Sigmoid colon (tissue), 7 donors: ENCODE measurements around the gene ALAS1. TPM values are rescaled to one million over a fixed set of nuclear protein-coding genes. Genes with fewer than 3 reads are reported as not detected.

ENCODE experiments used
- DNase-seq: peaks from one replicate; pipeline ENCODE4 v3.0.0-alpha.2; 2019
- H3K27ac ChIP-seq, 4 donors: fragments of 200-600 bp; sonication (generic); one replicate each; pipeline ENCODE4 v1.5.1; 2016 to 2019; ENCODE audit warnings: mild to moderate bottlenecking in 1 of 4
- H3K27me3 ChIP-seq, 3 donors: fragments of 200-600 bp; sonication (generic); one replicate each; pipeline ENCODE4 v1.5.1; 2019; ENCODE audit warnings: mild to moderate bottlenecking in 1 of 3
- H3K36me3 ChIP-seq, 4 donors: fragments of 200-600 bp; sonication (generic); one replicate each; pipeline ENCODE4 v1.5.1; 2016 to 2019
- H3K4me1 ChIP-seq, 4 donors: fragments of 200-600 bp; sonication (generic); one replicate each; pipeline ENCODE4 v1.5.1; 2017 to 2019
- H3K4me3 ChIP-seq, 4 donors: fragments of 200-600 bp; sonication (generic); one replicate each; pipeline ENCODE4 v1.5.1; 2017 to 2019; ENCODE audit warnings: mild to moderate bottlenecking in 2 of 4, moderate library complexity in 1 of 4
- H3K9me3 ChIP-seq, 4 donors: fragments of 200-600 bp in 3 of 4; sonication (generic) in 3 of 4; one replicate each; pipeline versions ENCODE4 v1.5.1 to v1.6.1; 2013 to 2019
- EP300 ChIP-seq, 4 donors: sonication (generic); formaldehyde crosslinking; IDR thresholded peaks; one replicate each; pipeline ENCODE4 v1.6.1; 2017; ENCODE audit warnings: antibody characterized with exemption in 4 of 4
- POLR2A ChIP-seq, 2 donors: fragments of 450-650 bp; IDR thresholded peaks; one replicate each; pipeline ENCODE4 v1.6.1; 2016; ENCODE audit warnings: antibody characterized with exemption in 2 of 2, mild to moderate bottlenecking in 2 of 2, moderate library complexity in 2 of 2
- POLR2AphosphoS5 ChIP-seq, 4 donors: sonication (generic); formaldehyde crosslinking; IDR thresholded peaks; one replicate each; pipeline ENCODE4 v1.6.1; 2017; ENCODE audit warnings: antibody characterized with exemption in 4 of 4
- WGBS, 2 donors: extraction: QIAGEN DNeasy Blood & Tissue Kit; methylation state at CpG; one replicate each; pipeline ENCODE4 v1.1.7; 2013; 5-methylcytosine and 5-hydroxymethylcytosine counted together
- intact Hi-C: fragments of 100-400 bp; cut with DNase I; formaldehyde crosslinking; loops from one replicate; pipeline ENCODE4 v1.15.1; 2023
- polyA plus RNA-seq, 3 donors: library from polyadenylated mRNA; stranded (reverse); fragments of 200-250 nt; gene quantifications; one replicate each; pipeline ENCODE4 v1.2.3, GENCODE V29; 2013
- total RNA-seq, 4 donors: library from RNA; depleted of rRNA; stranded (reverse); fragments of >200 nt; gene quantifications; one replicate each; pipeline ENCODE4 v1.1.0, GENCODE V29; 2016
- TF ChIP-seq, protein P1 (sequence below), 4 experiments: fragments of 450-650 bp in 3 of 4; fragments of 200-600 bp in 1 of 4; IDR thresholded peaks; one replicate each; pipeline ENCODE4 v1.5.1; 2016 to 2019; ENCODE audit warnings: antibody characterized with exemption in 4 of 4, mild to moderate bottlenecking in 3 of 4, moderate library complexity in 2 of 4
- donor health status: healthy with polysubstance abuse.
- donor health status: Bipolar disorder and iron deficiency.
- donor health status: healthy.

Gene ALAS1
- total and polyA plus RNA-seq, 7 donors, result 23.2 to 121 (median 27.3) TPM

DNA sequence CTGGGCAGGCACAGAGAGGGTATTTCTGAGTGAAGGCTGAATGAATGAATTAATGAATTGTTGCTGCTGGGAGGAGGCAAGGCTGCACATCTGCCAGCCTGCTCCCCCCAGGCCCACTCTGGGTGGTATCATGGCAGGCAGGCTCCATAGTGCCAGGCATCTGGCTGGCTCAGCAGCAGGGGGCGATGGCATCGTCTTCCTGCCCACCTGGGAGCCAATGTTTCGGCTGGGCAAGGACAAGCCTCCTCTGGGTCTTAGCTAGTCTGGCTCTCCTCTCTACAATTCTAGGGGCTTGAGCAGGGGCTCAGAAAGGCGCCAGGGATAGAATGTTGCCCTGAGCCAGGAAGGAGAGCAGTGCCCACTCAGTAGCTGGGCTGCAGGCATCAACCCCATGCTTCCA, 29.2 kb downstream of the ALAS1 start:
- Histone ChIP-seq H3K4me1 (peaks cover 0 to 9% (median 6%) of the 10 kb centered on the region in 4 donors), H3K36me3 (peaks cover 26 to 50% (median 36%) of the 10 kb centered on the region in 4 donors), H3K9me3 (no peaks in the 10 kb centered on the region), H3K4me3 (no peak overlapping the region), H3K27me3 (no peaks in the 10 kb centered on the region), H3K27ac (no peak overlapping the region)
- intact Hi-C loops, result no loop called here
- TF ChIP-seq, protein P1, sequence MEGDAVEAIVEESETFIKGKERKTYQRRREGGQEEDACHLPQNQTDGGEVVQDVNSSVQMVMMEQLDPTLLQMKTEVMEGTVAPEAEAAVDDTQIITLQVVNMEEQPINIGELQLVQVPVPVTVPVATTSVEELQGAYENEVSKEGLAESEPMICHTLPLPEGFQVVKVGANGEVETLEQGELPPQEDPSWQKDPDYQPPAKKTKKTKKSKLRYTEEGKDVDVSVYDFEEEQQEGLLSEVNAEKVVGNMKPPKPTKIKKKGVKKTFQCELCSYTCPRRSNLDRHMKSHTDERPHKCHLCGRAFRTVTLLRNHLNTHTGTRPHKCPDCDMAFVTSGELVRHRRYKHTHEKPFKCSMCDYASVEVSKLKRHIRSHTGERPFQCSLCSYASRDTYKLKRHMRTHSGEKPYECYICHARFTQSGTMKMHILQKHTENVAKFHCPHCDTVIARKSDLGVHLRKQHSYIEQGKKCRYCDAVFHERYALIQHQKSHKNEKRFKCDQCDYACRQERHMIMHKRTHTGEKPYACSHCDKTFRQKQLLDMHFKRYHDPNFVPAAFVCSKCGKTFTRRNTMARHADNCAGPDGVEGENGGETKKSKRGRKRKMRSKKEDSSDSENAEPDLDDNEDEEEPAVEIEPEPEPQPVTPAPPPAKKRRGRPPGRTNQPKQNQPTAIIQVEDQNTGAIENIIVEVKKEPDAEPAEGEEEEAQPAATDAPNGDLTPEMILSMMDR (IDR thresholded peaks at IDR 0.05), result no peak
- TF ChIP-seq POLR2A (IDR thresholded peaks at IDR 0.05), result no peak
- TF ChIP-seq EP300 (IDR thresholded peaks at IDR 0.05), result no peak
- no peak for TF ChIP-seq POLR2AphosphoS5 (IDR thresholded peaks at IDR 0.05)
- DNase-seq, result no peak
- 90 to 91% methylated on average over 4 of the region's 4 CpGs for WGBS, 2 donors

DNA sequence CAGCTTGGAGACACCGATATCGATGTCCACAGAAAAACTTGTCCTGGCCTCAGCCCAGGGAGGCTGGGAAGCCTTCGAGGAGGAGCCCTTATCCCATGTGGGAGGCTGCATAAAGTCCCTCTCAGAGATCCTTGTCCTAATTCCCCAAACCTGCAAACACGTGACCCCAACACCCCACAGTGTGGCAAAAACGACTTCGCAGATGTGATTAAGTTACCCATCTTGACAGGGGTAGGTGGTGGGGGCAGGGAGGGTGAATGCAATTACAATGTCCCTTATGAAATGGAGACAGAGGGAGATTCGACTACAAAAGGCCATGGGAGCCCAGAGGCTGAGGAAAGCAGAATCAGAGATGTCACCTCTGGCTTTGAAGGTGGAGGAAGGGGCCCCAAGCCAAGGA, 29.8 kb downstream of the ALAS1 start:
- Histone ChIP-seq H3K4me3 (no peak overlapping the region), H3K9me3 (no peaks in the 10 kb centered on the region), H3K27ac (no peak overlapping the region), H3K4me1 (peaks cover 0 to 13% (median 10%) of the 10 kb centered on the region in 4 donors), H3K27me3 (no peaks in the 10 kb centered on the region), H3K36me3 (peaks cover 26 to 57% (median 38%) of the 10 kb centered on the region in 4 donors)
- TF ChIP-seq EP300 (IDR thresholded peaks at IDR 0.05) (no peak), POLR2AphosphoS5 (IDR thresholded peaks at IDR 0.05) (no peak), POLR2A (IDR thresholded peaks at IDR 0.05) (no peak)
- TF ChIP-seq, protein P1 (IDR thresholded peaks at IDR 0.05), result no peak
- intact Hi-C loops, result no loop called here
- no peak for DNase-seq
- 88 to 90% methylated on average over 7 of the region's 7 CpGs for WGBS, 2 donors

DNA sequence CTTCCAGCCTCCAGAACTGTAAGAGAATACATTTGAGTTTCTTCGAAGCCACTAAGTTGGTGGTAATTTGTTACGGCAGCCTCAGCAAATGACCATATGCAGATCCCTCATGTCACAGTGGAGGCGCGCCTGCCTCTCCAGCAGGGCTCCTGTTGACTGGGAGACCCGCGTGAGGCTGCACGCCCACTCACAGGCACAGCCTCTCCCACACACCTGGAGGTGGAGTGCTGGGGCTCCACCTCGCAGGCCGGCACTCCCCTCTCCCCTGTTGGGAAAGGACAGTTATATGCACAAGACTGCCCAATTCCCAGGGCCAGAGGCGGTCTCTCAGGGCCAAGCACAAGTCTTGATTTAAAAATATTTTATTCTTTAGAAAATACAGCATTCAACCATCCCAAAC, 30.3 kb downstream of the ALAS1 start:
- no peak overlapping the region for H3K4me3 ChIP-seq
- H3K27me3 ChIP-seq, result no peaks in the 10 kb centered on the region
- no peak for DNase-seq
- 85 to 88% methylated on average over 10 of the region's 10 CpGs for WGBS, 2 donors
- peaks cover 0 to 18% (median 13%) of the 10 kb centered on the region in 4 donors for H3K4me1 ChIP-seq
- no peak overlapping the region for H3K27ac ChIP-seq
- peaks cover 26 to 58% (median 38%) of the 10 kb centered on the region in 4 donors for H3K36me3 ChIP-seq
- H3K9me3 ChIP-seq, result no peaks in the 10 kb centered on the region
- TF ChIP-seq, protein P1 (IDR thresholded peaks at IDR 0.05), result no peak
- TF ChIP-seq POLR2A (IDR thresholded peaks at IDR 0.05) (no peak), POLR2AphosphoS5 (IDR thresholded peaks at IDR 0.05) (no peak), EP300 (IDR thresholded peaks at IDR 0.05) (no peak)
- intact Hi-C loops, result no loop called here

DNA sequence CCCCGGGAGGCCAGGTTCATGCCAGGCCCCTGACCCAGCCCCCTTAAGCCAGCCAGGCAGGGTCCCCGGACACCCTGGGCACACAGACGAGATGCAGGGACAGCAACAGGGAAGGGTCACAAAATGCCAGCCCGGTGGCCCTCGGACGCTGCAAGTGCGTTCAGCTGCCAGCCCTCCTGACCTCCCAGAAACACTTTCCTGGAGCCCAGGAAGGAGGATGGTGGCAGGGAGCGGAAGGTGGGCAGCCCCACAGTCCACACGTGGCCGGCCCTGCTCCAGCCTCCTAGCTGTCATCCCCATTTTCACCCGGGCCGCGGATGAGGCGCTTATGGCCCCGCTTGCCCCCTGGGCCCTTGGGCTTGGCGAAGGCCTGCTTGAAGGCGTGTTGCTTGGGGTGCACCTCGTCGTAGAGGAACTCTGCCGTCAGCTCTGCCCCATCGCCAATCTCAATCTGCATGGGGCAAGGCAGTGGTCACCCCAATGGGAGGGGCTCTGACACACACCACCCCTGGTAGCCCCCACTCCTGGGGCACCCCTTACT, 30.9 kb downstream of the ALAS1 start:
- 93 to 95% methylated on average over 21 of the region's 21 CpGs for WGBS, 2 donors
- intact Hi-C loops, result no loop called here
- no peak for TF ChIP-seq EP300 (IDR thresholded peaks at IDR 0.05)
- TF ChIP-seq, protein P1 (IDR thresholded peaks at IDR 0.05), result no peak
- no peak for TF ChIP-seq POLR2AphosphoS5 (IDR thresholded peaks at IDR 0.05)
- no peak for TF ChIP-seq POLR2A (IDR thresholded peaks at IDR 0.05)
- Histone ChIP-seq H3K9me3 (no peaks in the 10 kb centered on the region), H3K27ac (no peak overlapping the region), H3K4me1 (peaks cover 0 to 22% (median 13%) of the 10 kb centered on the region in 4 donors), H3K27me3 (no peaks in the 10 kb centered on the region), H3K4me3 (no peak overlapping the region), H3K36me3 (peaks cover 26 to 63% (median 38%) of the 10 kb centered on the region in 4 donors)
- DNase-seq, result no peak

DNA sequence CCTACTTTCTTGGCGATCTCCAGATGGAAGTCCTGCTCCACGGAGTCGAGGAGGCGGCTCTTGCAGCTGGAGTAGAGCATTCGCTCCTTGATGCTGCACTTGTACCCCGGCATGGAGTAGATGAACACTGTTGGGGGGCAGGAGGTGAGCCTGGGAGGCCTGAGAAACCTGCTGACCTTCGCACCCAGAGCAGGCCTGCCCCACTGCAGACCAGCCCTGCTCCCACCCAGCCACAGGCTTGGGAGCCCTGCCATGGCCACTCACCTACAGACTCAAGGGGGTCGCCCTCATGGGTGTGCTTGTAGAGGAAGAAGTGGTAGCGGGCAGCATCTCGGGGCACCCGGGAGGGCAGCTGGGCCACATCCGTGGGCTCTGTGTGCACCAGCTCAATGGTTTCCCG, 31.7 kb downstream of the ALAS1 start:
- 96 to 97% methylated on average over 13 of the region's 13 CpGs for WGBS, 2 donors

More for the DNA sequence above, 31.7 kb downstream of the ALAS1 start:
- Histone ChIP-seq H3K36me3 (peaks cover 26 to 72% (median 40%) of the 10 kb centered on the region in 4 donors), H3K27ac (no peak overlapping the region), H3K27me3 (no peaks in the 10 kb centered on the region), H3K4me1 (peaks cover 0 to 30% (median 17%) of the 10 kb centered on the region in 4 donors), H3K4me3 (no peak overlapping the region), H3K9me3 (no peaks in the 10 kb centered on the region)
- intact Hi-C loops, result no loop called here
- no peak for DNase-seq
- TF ChIP-seq EP300 (IDR thresholded peaks at IDR 0.05), result no peak
- no peak for TF ChIP-seq POLR2A (IDR thresholded peaks at IDR 0.05)
- TF ChIP-seq, protein P1 (IDR thresholded peaks at IDR 0.05), result no peak
- TF ChIP-seq POLR2AphosphoS5 (IDR thresholded peaks at IDR 0.05), result no peak
